ENCODE results near the gene OR5B2.
"Not testable (repeated sequence)": the region's sequence is repeated elsewhere in the genome, so short reads cannot be mapped to it uniquely, and the experiment has no call there.

The OR5B2 gene

DNA sequence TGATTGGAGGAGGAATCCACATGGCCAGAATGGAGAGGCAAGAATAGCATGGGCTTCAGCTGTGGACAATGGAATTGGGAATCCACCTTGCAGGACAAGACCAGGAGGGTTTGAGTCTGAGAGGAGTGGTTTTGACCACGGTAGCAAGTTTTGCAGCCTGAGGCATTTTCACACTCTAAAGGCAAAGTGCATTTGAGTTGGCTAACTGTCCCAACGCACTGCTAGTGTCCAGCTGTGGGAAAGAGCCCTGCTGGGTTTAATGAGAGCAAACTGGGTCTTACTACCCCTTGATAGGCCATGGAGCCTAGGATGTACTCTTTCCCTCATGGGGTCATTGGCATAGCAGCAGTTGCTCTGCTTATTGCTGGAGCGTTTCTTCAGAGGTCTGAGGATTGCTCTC lies at the start of gene OR5B2:
Gene OR5B2 (minus strand): TSS at position 101 of the 400 bp plus-strand sequence. CDS start 4,860 bp downstream, outside the sequence.
- DNase-seq (ENCODE audit: low read depth), result no peak

DNA sequence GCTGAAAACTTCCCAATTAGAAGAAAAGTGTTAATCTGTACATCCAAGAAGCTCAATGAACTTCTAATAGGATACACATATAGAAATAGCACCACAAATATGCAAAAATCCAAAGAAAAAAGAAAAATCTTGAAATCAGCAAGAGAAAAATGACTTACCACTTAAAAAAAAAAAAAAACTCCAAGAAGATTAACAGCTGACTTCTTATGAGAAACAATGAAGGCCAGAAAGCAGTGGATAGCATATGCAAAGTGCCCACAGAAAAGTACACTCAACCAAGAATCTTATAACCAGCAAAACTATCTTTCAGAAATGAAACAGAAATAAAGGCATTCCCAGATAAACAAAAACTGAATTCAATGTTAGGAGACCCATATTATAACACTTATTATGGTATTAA lies 44.0 kb upstream of the OR5B2 start:
- DNase-seq (ENCODE audit: low read depth), result no peak

DNA sequence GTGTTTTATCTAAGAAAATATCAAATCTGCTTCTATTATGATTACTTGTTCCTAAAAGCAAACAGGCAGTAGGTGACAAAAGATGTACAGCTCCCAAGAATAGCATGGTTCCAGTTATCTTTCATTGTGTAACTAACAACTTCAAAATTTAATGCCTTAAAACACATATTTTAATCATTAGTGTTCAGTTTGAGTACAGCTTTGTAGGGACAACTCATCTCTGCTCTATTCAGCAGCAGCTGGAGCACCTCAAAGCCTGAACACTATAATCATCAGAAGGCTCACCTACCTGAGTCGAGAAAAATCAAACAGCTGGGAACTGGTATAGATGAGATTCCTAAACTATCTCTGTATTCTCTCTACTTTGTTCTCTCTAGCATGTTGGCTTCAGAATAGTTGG lies 38.4 kb upstream of the OR5B2 start:
- no peak for DNase-seq (ENCODE audit: low read depth)

DNA sequence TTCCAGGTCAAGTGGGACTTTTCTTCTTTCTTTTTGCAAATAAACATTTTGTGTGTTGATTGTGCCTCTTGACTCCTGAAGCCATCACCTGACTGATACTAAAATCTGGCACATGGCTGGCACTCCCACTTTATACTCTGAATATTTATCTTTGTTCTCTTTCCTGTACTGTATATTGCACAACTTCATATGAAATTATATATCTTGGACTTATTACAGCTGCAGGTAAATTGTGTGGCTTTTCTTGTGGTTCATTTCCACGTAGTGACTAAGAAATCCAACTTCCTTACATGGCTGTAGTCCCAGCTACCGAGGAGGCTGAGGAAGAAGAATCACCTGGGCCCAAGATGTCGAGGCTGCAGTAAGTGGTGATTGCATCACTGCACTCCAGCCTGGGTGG lies 37.8 kb upstream of the OR5B2 start:
- no peak for DNase-seq (ENCODE audit: low read depth)

DNA sequence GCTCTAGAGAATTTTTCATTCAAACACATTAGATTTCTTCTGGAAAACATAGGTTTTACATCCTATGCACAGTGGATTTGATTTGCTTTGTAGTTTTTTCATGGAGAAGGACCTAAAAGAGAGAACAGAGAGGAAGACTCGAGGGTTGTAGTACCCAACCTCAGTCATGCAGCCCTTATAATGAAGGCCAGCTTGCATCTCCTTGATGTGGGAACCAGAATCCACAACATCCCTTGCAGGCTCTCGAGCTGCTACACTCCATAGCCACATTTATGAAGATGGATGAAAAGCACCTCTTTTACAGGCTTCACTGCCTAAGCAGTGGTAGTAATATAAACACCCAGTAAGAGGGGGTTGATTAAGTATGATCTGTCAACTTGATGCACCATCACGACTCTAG lies 23.7 kb upstream of the OR5B2 start:
- DNase-seq (ENCODE audit: low read depth), result no peak

DNA sequence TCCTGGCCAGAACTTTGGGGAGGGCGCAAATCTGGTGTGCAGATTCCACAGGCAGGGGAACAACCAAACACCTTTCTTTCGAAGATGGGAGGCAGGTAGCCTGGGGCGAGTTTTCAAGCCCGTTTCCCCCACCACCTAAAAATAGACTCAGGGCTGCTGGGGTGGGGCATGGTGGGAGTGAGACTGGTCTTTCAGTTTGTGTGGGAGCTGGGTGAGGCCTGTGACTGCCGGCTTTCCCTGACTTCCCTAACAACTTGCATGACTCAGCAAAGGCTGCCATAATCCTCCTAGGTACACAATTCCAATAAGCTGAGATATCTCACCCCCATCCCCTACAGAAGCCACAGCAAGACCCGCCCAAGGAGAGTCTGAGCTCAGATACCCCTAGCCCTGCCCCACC lies 18.4 kb upstream of the OR5B2 start:
- DNase-seq (ENCODE audit: low read depth), result no peak

DNA sequence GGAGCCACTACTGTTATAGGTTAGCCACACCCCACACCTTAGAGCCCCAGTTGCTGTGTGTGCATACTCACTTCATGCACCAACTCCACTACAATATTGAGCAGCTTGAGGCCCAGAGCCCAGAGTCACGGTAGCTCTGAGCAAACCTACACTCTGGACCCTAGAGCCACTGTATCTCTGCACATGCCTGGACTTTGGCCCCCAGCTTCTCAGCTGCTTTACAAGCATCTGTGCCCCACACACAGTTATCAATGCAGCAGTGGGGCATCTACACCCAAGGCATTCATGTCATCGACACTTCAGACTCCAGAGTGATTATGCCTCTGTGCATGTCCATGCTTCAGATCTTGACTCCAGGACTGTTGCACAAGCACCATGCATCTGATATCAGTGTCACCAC lies 16.4 kb upstream of the OR5B2 start:
- no peak for DNase-seq (ENCODE audit: low read depth)

DNA sequence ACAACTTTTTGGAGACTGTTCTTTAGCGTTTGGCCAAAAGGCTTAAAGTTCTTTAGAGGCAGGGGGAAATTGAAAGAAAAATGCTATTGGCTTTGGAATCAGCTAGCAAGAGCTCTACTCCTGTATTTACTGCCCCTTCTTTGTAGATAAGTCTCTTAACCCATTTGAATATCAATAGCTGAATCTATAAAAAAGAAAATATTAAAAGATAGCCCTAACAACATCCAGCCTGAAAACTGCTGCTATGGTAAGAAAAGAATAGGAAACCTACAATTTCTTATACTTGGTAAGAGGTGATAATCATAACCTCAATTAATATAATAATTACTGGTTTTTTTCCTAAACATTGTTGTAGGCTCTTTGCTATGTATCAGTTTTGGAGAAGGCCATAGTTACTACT lies 14.2 kb upstream of the OR5B2 start, which contains the start of gene OR5B12:
Gene OR5B12 (minus strand): TSS at position 101 of the 400 bp plus-strand sequence. CDS start 2,085 bp downstream, outside the sequence.
- no peak for DNase-seq (ENCODE audit: low read depth)

DNA sequence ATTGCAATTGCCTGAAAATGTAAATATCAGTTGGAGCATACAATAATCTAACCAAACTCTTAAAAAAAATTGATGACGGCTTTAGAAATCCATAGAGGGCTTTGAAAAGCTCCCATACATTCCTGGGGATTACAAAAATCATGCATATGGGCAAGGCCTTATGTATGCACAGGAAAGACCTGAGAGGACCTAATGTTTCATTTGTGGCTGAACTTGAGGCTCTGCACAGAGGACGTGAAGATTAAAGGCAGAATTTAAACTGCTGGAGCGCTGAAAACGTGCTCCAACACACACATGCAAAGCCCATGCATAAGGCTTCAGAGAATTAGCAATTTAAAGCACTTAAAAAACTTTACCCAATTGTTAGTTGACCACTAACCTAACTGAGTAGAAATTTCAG lies 10.6 kb upstream of the OR5B2 start:
- DNase-seq (ENCODE audit: low read depth), result no peak

DNA sequence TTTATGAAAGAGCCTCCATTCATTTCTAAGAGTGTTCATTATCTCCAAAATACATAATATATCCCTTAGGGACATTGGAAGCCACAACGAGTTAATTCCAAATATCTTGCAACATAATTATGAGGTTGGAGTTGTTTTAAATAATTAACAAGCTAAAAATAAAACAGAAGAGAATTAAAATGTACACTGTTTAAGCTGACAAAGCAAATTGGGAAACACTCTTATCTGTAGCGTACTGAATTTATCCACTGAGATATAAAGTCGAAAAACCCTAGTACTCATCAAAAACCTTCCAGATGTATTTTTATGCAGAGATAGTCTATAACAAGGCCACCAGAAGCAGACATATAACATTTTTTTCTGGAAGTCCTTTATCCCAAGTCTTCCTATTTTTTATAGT lies 6.3 kb upstream of the OR5B2 start:
- DNase-seq (ENCODE audit: low read depth), result no peak

DNA sequence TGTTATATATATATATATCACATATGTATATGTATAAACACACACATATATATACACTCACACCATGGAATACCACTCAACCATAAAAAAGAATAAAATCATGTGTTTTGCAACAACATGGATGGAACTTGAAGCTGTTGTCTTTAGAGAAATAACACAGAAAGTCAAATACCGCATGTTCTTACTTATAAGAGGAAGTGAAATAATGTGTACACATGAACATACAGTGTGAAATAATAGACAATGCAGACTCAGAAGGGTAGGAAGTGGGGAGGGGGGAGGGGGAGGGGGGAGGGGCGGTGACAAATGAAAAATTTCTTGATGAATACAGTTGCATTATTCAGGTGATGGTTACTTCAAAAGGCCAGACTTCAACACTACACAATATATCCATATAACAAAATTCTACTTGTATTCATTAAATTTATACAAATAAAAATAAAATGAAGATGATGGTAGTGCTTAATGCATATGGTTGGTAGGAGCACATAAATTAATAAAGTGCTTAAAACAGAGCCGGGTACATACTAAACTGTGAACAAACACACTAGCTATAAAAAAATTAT lies 5.8 kb upstream of the OR5B2 start:
- no peak for DNase-seq (ENCODE audit: low read depth)

DNA sequence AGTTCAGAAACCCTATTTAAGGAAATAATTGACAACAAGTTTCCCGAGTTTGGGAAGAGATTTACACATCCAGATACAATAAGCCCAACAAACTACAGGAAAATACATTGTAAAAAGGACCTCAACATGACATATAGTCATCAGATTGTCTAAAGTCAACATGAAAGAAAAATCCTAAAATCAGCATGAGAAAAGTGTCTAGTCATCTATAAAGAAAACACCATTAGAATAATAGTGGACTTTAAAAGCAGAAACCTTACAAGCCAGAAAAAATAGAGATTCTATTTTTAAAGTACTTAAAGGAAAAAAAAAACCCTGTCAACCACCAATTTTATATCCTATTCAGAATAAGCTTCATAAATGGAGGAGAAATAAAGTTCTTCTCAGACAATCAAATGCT lies 1.4 kb upstream of the OR5B2 start:
- no peak for DNase-seq (ENCODE audit: low read depth)

DNA sequence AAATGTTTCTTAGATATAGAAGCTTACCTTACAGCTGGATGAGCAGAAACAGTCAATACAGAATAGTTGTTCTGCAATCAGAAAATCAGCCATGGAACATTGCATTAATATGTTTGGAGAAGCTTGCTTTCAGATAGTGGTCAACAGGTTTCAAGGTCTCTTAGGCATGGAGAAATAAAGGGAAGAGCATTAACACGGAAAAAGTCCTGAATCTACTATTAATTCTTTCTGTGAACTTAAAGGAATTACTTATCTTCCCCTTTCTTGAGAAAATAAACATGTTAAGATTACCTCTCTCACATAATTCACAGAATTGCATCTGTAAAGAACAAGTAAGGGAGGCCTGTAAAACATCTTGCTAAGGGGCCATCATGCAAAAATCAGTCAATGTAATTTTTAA lies 21.1 kb downstream of the OR5B2 start, which contains the start of gene OR5B3:
Gene OR5B3 (minus strand): TSS at position 101 of the 400 bp plus-strand sequence. CDS start 3,465 bp downstream, outside the sequence.
- no peak for DNase-seq (ENCODE audit: low read depth)

DNA sequence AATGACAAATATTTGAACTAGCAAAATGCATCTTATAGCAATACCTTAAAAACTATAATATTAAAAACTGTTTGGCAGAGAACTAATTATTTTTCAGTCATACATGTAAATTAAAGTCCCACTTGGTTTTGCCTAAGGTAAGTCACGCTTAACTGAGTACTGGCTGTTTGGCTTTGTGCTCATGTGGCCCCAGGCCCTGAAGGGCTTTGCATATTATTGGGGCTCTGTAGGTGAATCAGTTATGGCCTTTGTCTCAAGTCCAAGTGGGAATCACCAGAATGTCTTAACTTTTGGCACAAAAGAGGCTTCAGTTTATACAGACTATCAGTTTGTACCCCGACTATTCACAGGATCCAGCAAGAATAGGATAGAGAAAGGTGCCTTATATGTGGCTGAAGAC lies 28.3 kb downstream of the OR5B2 start:
- DNase-seq (ENCODE audit: low read depth), result not testable (repeated sequence)

DNA sequence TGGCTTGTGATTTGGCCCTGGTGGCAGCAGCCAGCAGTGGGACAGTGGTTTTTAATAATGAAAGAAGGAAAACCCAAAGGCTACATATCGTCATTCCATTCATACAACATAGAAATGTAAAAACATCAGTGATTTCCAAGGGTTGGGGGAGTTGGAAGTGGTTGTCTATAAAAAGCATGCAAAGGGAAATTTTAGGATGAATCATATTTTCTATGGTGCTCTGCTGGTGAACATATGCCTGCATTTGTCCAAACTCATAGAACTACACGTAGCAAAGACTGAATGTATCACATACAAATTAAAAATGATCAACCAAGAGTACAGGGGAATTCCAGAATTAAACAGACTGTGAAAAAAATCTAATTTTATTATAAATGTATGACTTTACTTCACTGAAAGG lies 32.3 kb downstream of the OR5B2 start:
- DNase-seq (ENCODE audit: low read depth), result no peak

DNA sequence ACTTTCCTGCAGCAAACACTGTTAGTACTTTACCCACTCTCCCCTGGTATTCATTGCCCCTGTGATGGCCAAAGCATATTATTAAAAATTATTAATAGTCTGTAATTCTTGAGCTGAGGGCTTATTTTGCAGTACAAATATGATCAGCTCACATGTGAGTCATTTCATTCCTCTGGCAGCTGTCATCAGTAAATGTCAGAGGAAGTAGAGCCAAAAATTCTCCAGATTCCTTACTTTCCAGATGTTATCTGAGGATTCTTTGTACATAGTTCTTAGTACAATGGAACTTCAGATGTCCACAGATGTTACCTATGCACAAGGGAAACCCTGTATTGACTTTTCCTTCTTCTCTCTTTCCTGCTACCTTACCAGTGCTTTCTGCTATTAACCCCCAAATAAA lies 33.7 kb downstream of the OR5B2 start:
- DNase-seq (ENCODE audit: low read depth), result no peak

DNA sequence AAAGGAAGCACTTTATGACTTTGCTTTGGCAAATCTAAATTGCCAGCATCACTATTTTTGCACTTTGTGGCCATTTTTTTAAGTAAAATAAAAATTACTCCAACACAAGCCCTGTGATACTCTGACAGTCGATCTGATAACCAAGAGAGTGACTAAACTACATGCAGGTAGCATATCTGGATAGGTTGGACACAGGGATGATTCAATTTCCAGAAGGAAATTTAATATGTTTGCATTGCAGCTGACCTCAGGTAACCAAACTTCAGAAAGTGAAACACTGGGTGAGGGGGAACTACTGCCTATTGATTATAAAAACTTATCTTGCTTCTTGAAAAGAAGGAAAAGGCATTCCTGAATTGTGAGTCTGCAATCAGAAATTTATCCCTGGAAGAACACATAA lies 35.2 kb downstream of the OR5B2 start:
- DNase-seq (ENCODE audit: low read depth), result no peak

DNA sequence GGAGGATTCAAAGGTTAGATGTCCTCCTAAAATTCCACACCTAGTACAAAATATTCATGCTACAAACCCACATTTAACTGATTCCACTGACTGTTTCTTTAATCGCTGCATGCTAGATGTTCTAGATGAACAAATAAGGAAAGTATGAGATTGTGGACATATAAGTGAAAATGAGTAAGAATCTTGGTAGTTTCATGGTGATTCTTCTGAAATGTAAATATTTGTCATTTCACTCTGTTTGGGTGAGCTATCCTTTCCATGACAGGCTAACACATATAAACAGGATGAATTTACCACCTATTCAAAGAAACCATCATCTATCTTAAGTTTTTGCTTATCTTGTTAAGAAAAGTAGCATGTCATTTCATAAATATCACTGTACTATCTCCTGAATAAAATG lies 36.0 kb downstream of the OR5B2 start:
- no peak for DNase-seq (ENCODE audit: low read depth)

DNA sequence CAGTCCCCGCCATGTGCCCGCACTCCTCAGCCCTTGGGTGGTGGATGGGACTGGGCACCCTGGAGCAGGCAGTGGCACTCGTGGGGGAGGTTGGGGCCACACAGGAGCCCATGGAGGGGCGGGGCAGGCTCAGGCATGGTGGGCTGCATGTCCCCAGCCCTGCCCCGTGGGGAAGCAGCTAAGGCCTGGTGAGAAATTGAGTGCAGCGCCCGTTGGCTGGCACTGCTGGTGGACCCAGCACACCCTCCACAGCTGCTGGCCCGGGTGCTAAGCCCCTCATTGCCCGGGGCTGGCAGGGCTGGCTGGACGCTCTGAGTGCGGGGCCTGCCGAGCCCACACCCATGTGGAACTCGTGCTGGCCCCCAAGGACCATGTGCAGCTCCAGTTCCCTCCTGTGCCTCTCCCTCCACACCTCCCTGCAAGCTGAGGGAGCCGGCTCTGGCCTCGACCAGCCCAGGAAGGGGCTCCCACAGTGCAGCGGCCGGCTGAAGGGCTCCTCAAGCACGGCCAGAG lies 37.3 kb downstream of the OR5B2 start:
- no peak for DNase-seq (ENCODE audit: low read depth)

Data from stimulated activated CD8-positive, alpha-beta memory T cell treated with anti-CD3 and anti-CD28 coated beads, Interleukin-12 subunit alpha, Interleukin-12 subunit beta, amount 100 ng/mL, for 1 hour (primary cell).